ENCODE data around the gene MACROH2A2. TPM values are rescaled to one million over a fixed set of nuclear protein-coding genes. Genes with fewer than 3 reads are reported as not detected.

Gene MACROH2A2
- total and polyA plus RNA-seq, 2 of the 13 experiments (the other 11 are each of a cell fraction or from before 2014, with no cell fraction given) = 9.8 to 43.1 TPM

- TF ChIP-seq AKAP8 (CRISPR knock-in tag; IDR thresholded peaks at IDR 0.05) (no peak), PLSCR1 (CRISPR knock-in tag; IDR thresholded peaks at IDR 0.05; ENCODE audit: borderline replicate concordance) (no peak), ZFP41 (CRISPR knock-in tag; IDR thresholded peaks at IDR 0.05; ENCODE audit: borderline replicate concordance) (no peak), ZNF788 (CRISPR knock-in tag; IDR thresholded peaks at IDR 0.05; ENCODE audit: borderline replicate concordance) (no peak; the same call in 1 of the 2 replicates), ZNF614 (CRISPR knock-in tag; IDR thresholded peaks at IDR 0.05; ENCODE audit: borderline replicate concordance) (peak; percentile 83; the same call in 1 of the 2 replicates), SP5 (CRISPR knock-in tag; IDR thresholded peaks at IDR 0.05; ENCODE audit: borderline replicate concordance, low read depth) (peak; percentile 62; the same call in 1 of the 2 replicates), GABPA (IDR thresholded peaks at IDR 0.05; ENCODE audit: low read depth, low read length) (no peak), GABPA (CRISPR knock-in tag; IDR thresholded peaks at IDR 0.05; ENCODE audit: low read depth) (no peak), ZBTB37 (CRISPR knock-in tag; IDR thresholded peaks at IDR 0.05) (no peak), ZFP82 (CRISPR knock-in tag; IDR thresholded peaks at IDR 0.05; ENCODE audit: borderline replicate concordance) (no peak), XRCC5 (optimal IDR thresholded peaks at IDR 0.05; ENCODE audit: low read length) (peak; percentile 51), ZGPAT (CRISPR knock-in tag; IDR thresholded peaks at IDR 0.05) (peak; percentile 68; the same call in 1 of the 2 replicates), HOMEZ (CRISPR knock-in tag; IDR thresholded peaks at IDR 0.05; ENCODE audit: low read depth) (0 out of 2 replicates have a peak, but pooled peaks have one; percentile 40)
- TF ChIP-seq, protein P1, sequence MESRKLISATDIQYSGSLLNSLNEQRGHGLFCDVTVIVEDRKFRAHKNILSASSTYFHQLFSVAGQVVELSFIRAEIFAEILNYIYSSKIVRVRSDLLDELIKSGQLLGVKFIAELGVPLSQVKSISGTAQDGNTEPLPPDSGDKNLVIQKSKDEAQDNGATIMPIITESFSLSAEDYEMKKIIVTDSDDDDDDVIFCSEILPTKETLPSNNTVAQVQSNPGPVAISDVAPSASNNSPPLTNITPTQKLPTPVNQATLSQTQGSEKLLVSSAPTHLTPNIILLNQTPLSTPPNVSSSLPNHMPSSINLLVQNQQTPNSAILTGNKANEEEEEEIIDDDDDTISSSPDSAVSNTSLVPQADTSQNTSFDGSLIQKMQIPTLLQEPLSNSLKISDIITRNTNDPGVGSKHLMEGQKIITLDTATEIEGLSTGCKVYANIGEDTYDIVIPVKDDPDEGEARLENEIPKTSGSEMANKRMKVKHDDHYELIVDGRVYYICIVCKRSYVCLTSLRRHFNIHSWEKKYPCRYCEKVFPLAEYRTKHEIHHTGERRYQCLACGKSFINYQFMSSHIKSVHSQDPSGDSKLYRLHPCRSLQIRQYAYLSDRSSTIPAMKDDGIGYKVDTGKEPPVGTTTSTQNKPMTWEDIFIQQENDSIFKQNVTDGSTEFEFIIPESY (CRISPR knock-in tag; IDR thresholded peaks at IDR 0.05) = no peak
- TF ChIP-seq, protein P2, sequence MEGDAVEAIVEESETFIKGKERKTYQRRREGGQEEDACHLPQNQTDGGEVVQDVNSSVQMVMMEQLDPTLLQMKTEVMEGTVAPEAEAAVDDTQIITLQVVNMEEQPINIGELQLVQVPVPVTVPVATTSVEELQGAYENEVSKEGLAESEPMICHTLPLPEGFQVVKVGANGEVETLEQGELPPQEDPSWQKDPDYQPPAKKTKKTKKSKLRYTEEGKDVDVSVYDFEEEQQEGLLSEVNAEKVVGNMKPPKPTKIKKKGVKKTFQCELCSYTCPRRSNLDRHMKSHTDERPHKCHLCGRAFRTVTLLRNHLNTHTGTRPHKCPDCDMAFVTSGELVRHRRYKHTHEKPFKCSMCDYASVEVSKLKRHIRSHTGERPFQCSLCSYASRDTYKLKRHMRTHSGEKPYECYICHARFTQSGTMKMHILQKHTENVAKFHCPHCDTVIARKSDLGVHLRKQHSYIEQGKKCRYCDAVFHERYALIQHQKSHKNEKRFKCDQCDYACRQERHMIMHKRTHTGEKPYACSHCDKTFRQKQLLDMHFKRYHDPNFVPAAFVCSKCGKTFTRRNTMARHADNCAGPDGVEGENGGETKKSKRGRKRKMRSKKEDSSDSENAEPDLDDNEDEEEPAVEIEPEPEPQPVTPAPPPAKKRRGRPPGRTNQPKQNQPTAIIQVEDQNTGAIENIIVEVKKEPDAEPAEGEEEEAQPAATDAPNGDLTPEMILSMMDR (CRISPR knock-in tag; IDR thresholded peaks at IDR 0.05) = no peak
- TF ChIP-seq, protein P3, sequence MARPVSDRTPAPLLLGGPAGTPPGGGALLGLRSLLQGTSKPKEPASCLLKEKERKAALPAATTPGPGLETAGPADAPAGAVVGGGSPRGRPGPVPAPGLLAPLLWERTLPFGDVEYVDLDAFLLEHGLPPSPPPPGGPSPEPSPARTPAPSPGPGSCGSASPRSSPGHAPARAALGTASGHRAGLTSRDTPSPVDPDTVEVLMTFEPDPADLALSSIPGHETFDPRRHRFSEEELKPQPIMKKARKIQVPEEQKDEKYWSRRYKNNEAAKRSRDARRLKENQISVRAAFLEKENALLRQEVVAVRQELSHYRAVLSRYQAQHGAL (CRISPR knock-in tag; IDR thresholded peaks at IDR 0.05; ENCODE audit: not compliant biosample characterization) = no peak
Observed at GRCh38 chr10:70090951-70091350, 38.3 kb downstream of the MACROH2A2 start (continued).
